KG1 (cell line): ENCODE data around the gene OR10T2.
"Not testable (repeated sequence)": the region's sequence is repeated elsewhere in the genome, so short reads cannot be mapped to it uniquely, and the experiment has no call there.

Experiments used
- DNase-seq: peaks from one replicate; lab custom pipeline; 2025; lab: John Stamatoyannopoulos, UW

Gene OR10T2

GRCh38 chr1:158355773-158356285 is 43.4 kb downstream of the OR10T2 start:
- no peak for DNase-seq

- DNase-seq: no peak
Measured at GRCh38 chr1:158354255-158354654, 45.0 kb downstream of the OR10T2 start.

GRCh38 chr1:158353303-158354075 is 45.8 kb downstream of the OR10T2 start, which contains the start of gene CD1E:
TSS of gene CD1E (plus strand) at chr1:158353894. CDS start at chr1:158353989, 95 bp downstream.
- DNase-seq: no peak

- DNase-seq: not testable (repeated sequence)
Measured at GRCh38 chr1:158348946-158349345, 50.3 kb downstream of the OR10T2 start.
